ENCODE results near the gene DYRK4. TPM values are rescaled to one million over a fixed set of nuclear protein-coding genes. Genes with fewer than 3 reads are reported as not detected.
A peak's percentile ranks its signal among the peaks of the same experiment; 100 is the strongest.
"Not testable (repeated sequence)": the region's sequence is repeated elsewhere in the genome, so short reads cannot be mapped to it uniquely, and the experiment has no call there.

The DYRK4 gene
- polyA plus RNA-seq (2013, experiment 1 of 2) = 7.0 TPM
- 8.0 TPM for polyA plus RNA-seq (2013, experiment 2 of 2)

DNA sequence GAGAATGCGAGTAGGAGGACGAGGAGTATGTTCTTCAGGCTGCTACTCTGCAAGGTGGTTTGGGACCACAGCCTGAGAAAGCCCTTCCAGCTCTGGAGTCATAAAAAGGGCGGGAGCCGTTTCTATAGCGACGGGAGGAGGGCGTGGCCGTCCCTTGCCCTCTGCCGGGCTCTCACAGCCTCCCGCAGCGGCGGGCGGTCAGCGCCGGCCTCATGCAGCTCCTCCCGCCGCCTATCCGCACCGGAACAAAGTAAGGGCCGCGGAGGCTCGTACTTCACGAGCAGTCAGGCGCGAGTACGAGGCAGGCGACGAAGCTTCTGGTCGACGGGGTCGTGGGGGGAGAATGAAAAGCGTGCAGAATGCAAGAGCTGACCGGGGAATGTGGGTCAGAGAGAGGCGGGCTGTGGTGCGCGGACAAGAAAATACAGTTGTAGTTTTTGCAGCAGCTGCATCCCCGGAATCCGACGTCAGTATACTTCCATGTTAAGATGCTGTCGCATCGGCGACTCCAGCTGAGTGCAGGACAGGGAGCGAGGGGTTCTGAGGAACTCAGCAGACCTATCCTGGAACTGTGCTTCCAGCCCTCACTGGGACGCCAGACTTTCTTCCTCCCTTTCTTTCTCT, at the start of gene DYRK4:
TSS of gene DYRK4 (plus strand) at position 175 of the 624 bp plus-strand sequence. CDS start at position 213, 38 bp downstream.
- no peaks in the 10 kb centered on the region for H3K79me2 ChIP-seq (ENCODE audit: control insufficient read depth, insufficient read depth, low read length)
- H2AK5ac ChIP-seq (ENCODE audit: low read length) = no peak within 1 kb of the TSS
- H2BK15ac ChIP-seq (replicated peaks; ENCODE audit: low read depth) = no peak within 1 kb of the TSS
- H3K9ac ChIP-seq (ENCODE audit: low read length) = peak within 1 kb of the TSS; percentile 53
- no peak within 1 kb of the TSS for H3K18ac ChIP-seq (ENCODE audit: low read length)
- H3K27me3 ChIP-seq (ENCODE audit: insufficient read depth, low read length, poor library complexity) = no peaks in the 10 kb centered on the region
- no CpG with 5 or more reads among the region's 44 CpGs for WGBS (ENCODE audit: extremely low coverage, insufficient coverage, low lambda C conversion rate)
- no peak within 1 kb of the TSS for H4K8ac ChIP-seq (ENCODE audit: low read depth, low read length)
- no peaks in the 10 kb centered on the region for H3K79me1 ChIP-seq (ENCODE audit: low read length)
- DNase-seq = peak; percentile 95
- no peak within 1 kb of the TSS for H4K5ac ChIP-seq (ENCODE audit: low read length)
- peak within 1 kb of the TSS; percentile 78 for H3K56ac ChIP-seq (ENCODE audit: low read length)
- no peak within 1 kb of the TSS for H3K27ac ChIP-seq (ENCODE audit: low read depth, low read length)
- no peaks in the 10 kb centered on the region for H3K4me1 ChIP-seq (ENCODE audit: control insufficient read depth, low read depth, low read length)
- H3K4ac ChIP-seq (ENCODE audit: low read depth, low read length) = no peak within 1 kb of the TSS
- no peak within 1 kb of the TSS for H2BK120ac ChIP-seq (ENCODE audit: low read depth, low read length)
- peak within 1 kb of the TSS; percentile 7 for H3K4me3 ChIP-seq (ENCODE audit: low read length)
- H2BK5ac ChIP-seq (ENCODE audit: low read length) = no peak within 1 kb of the TSS
- H3K36me3 ChIP-seq (ENCODE audit: control insufficient read depth, insufficient read depth, low read length) = no peaks in the 10 kb centered on the region
- H3K23ac ChIP-seq (ENCODE audit: low read length) = no peak within 1 kb of the TSS
- peak within 1 kb of the TSS; percentile 73 for H3K4me2 ChIP-seq (ENCODE audit: low read length)

DNA sequence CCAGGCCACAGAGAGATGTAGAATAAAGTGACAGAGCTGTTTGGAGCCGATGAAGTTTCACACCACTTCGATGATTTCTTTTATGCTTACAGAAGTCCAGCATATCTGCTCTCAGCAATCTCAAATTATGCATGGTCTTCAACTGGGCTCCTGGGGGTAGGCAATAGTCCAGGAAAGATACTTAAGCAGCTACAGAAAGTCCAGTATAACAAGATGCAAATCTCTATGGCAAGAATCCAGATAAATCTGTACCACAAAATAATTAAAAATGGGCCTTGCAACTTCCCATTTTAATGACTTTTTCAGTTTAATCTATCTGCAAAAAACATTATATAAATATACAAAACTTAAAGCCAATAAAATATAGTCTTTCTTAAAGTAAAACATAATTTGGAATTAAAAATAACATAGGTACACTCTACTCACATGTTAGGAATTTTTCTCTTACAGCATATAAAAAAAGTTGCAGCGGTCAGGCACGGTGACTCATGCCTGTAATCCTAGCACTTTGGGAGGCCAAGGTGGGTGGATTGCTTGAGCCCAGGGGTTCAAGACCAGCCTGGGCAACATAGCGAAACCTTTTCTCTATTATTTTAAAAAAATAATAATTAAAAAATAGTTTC, 43.8 kb upstream of the DYRK4 start:
- Histone ChIP-seq H3K4ac (ENCODE audit: low read depth, low read length) (no peak overlapping the region), H3K79me1 (ENCODE audit: low read length) (no peaks in the 10 kb centered on the region), H2AK5ac (ENCODE audit: low read length) (no peak overlapping the region), H3K9ac (ENCODE audit: low read length) (no peak overlapping the region), H3K23ac (ENCODE audit: low read length) (no peak overlapping the region), H3K18ac (ENCODE audit: low read length) (no peak overlapping the region), H4K8ac (ENCODE audit: low read depth, low read length) (no peak overlapping the region), H3K4me3 (ENCODE audit: low read length) (no peak overlapping the region), H2BK5ac (ENCODE audit: low read length) (no peak overlapping the region), H2BK120ac (ENCODE audit: low read depth, low read length) (no peak overlapping the region), H2BK15ac (replicated peaks; ENCODE audit: low read depth) (no peak overlapping the region), H4K5ac (ENCODE audit: low read length) (no peak overlapping the region), H3K79me2 (ENCODE audit: control insufficient read depth, insufficient read depth, low read length) (no peaks in the 10 kb centered on the region), H3K27ac (ENCODE audit: low read depth, low read length) (no peak overlapping the region), H3K4me2 (ENCODE audit: low read length) (no peak overlapping the region), H3K4me1 (ENCODE audit: control insufficient read depth, low read depth, low read length) (no peaks in the 10 kb centered on the region), H3K27me3 (ENCODE audit: insufficient read depth, low read length, poor library complexity) (no peaks in the 10 kb centered on the region), H3K36me3 (ENCODE audit: control insufficient read depth, insufficient read depth, low read length) (no peaks in the 10 kb centered on the region), H3K56ac (ENCODE audit: low read length) (no peak overlapping the region)
- WGBS (ENCODE audit: extremely low coverage, insufficient coverage, low lambda C conversion rate) = no CpG with 5 or more reads among the region's 5 CpGs
- DNase-seq = no peak

DNA sequence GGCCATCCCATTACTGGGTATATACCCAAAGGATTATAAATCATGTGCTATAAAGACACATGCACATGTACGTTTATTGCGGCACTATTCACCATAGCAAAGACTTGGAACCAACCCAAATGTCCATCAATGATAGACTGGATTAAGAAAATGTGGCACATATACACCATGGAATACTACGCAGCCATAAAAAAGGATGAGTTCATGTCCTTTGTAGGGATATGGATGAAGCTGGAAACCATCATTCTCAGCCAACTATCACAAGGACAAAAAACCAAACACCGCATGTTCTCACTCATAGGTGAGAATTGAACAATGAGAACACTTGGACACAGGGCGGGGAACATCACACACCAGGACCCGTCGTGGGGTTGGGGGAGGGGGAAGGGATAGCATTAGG, 38.6 kb upstream of the DYRK4 start:
- not testable (repeated sequence) for H3K23ac ChIP-seq (ENCODE audit: low read length); H2AK5ac ChIP-seq (ENCODE audit: low read length); H4K8ac ChIP-seq (ENCODE audit: low read depth, low read length); H3K18ac ChIP-seq (ENCODE audit: low read length); H2BK15ac ChIP-seq (replicated peaks; ENCODE audit: low read depth); H3K79me2 ChIP-seq (ENCODE audit: control insufficient read depth, insufficient read depth, low read length); H3K4ac ChIP-seq (ENCODE audit: low read depth, low read length); H3K4me2 ChIP-seq (ENCODE audit: low read length); H3K4me1 ChIP-seq (ENCODE audit: control insufficient read depth, low read depth, low read length); H3K9ac ChIP-seq (ENCODE audit: low read length); H3K27ac ChIP-seq (ENCODE audit: low read depth, low read length); DNase-seq; H3K36me3 ChIP-seq (ENCODE audit: control insufficient read depth, insufficient read depth, low read length); H3K27me3 ChIP-seq (ENCODE audit: insufficient read depth, low read length, poor library complexity); H2BK120ac ChIP-seq (ENCODE audit: low read depth, low read length); H2BK5ac ChIP-seq (ENCODE audit: low read length); H4K5ac ChIP-seq (ENCODE audit: low read length); H3K56ac ChIP-seq (ENCODE audit: low read length); H3K79me1 ChIP-seq (ENCODE audit: low read length); H3K4me3 ChIP-seq (ENCODE audit: low read length)
- WGBS (ENCODE audit: extremely low coverage, insufficient coverage, low lambda C conversion rate) = no CpG with 5 or more reads among the region's 7 CpGs

DNA sequence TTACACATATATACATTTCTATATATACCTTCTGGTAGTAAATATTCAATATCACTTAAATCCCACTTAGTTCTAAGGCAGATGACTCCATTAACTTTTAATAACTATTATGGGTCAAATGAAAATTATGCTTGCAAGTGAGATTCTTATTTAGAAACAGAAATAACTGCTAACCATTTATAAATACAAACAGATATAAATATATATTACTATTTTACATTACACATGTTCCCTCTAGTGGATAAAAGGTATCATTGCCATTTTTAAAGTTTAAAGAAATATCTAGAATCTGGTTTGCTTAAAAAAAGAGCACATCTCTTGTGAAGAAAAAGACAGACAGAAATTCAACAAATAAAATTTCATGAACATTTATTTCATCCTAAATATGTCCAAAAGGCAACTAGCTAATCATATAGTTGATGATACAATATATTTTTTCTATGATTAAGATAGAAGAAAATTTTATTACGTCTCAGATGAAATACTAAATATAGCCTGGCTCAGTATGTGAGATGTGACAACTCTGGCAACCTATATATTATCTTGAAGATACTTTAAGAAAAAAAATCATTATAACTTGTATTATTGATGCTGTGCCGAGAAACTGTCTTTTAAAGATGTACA, 35.0 kb upstream of the DYRK4 start:
- peak; percentile 11 for DNase-seq
- WGBS (ENCODE audit: extremely low coverage, insufficient coverage, low lambda C conversion rate) = no CpG with 5 or more reads among the region's 2 CpGs

DNA sequence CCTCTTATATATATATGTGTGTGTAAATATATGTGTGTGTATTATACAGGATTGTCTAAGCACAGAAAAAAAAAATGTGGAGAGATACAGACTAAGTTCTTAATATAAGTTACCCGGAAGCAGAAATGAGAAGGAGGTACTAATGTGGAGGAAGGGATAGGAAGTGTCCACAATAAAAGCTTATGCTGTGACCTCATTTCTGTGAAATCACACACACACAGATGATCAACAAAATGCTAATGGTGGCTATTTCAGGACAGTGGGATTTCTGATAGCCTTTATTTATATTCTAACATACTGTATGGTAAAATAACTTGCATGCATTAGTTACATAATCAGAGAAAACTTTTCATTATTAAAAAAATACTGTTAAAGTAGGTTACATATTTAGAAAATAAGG, 31.8 kb upstream of the DYRK4 start:
- Histone ChIP-seq H3K4me3 (ENCODE audit: low read length) (no peak overlapping the region), H3K27me3 (ENCODE audit: insufficient read depth, low read length, poor library complexity) (no peaks in the 10 kb centered on the region), H2BK5ac (ENCODE audit: low read length) (no peak overlapping the region), H3K27ac (ENCODE audit: low read depth, low read length) (no peak overlapping the region), H4K8ac (ENCODE audit: low read depth, low read length) (no peak overlapping the region), H3K4me2 (ENCODE audit: low read length) (no peak overlapping the region), H4K5ac (ENCODE audit: low read length) (no peak overlapping the region), H3K18ac (ENCODE audit: low read length) (no peak overlapping the region), H3K36me3 (ENCODE audit: control insufficient read depth, insufficient read depth, low read length) (no peaks in the 10 kb centered on the region), H2BK15ac (replicated peaks; ENCODE audit: low read depth) (no peak overlapping the region), H3K23ac (ENCODE audit: low read length) (no peak overlapping the region), H2AK5ac (ENCODE audit: low read length) (no peak overlapping the region), H3K79me1 (ENCODE audit: low read length) (peaks cover 1% of the 10 kb centered on the region), H3K4ac (ENCODE audit: low read depth, low read length) (no peak overlapping the region), H3K4me1 (ENCODE audit: control insufficient read depth, low read depth, low read length) (no peaks in the 10 kb centered on the region), H3K79me2 (ENCODE audit: control insufficient read depth, insufficient read depth, low read length) (no peaks in the 10 kb centered on the region), H2BK120ac (ENCODE audit: low read depth, low read length) (no peak overlapping the region), H3K9ac (ENCODE audit: low read length) (no peak overlapping the region), H3K56ac (ENCODE audit: low read length) (no peak overlapping the region)
- WGBS (ENCODE audit: extremely low coverage, insufficient coverage, low lambda C conversion rate) = no CpG with 5 or more reads among the region's 1 CpG
- DNase-seq = no peak

More for the DNA sequence above, 35.0 kb upstream of the DYRK4 start:
- Histone ChIP-seq H3K79me2 (ENCODE audit: control insufficient read depth, insufficient read depth, low read length) (no peaks in the 10 kb centered on the region), H3K9ac (ENCODE audit: low read length) (no peak overlapping the region), H4K8ac (ENCODE audit: low read depth, low read length) (no peak overlapping the region), H3K4me3 (ENCODE audit: low read length) (no peak overlapping the region), H3K27ac (ENCODE audit: low read depth, low read length) (no peak overlapping the region), H3K4ac (ENCODE audit: low read depth, low read length) (no peak overlapping the region), H4K5ac (ENCODE audit: low read length) (no peak overlapping the region), H2BK120ac (ENCODE audit: low read depth, low read length) (no peak overlapping the region), H3K56ac (ENCODE audit: low read length) (no peak overlapping the region), H3K23ac (ENCODE audit: low read length) (no peak overlapping the region), H3K27me3 (ENCODE audit: insufficient read depth, low read length, poor library complexity) (no peaks in the 10 kb centered on the region), H3K4me2 (ENCODE audit: low read length) (no peak overlapping the region), H3K36me3 (ENCODE audit: control insufficient read depth, insufficient read depth, low read length) (no peaks in the 10 kb centered on the region), H2BK15ac (replicated peaks; ENCODE audit: low read depth) (no peak overlapping the region), H3K4me1 (ENCODE audit: control insufficient read depth, low read depth, low read length) (no peaks in the 10 kb centered on the region), H2BK5ac (ENCODE audit: low read length) (no peak overlapping the region), H2AK5ac (ENCODE audit: low read length) (no peak overlapping the region), H3K18ac (ENCODE audit: low read length) (no peak overlapping the region), H3K79me1 (ENCODE audit: low read length) (no peaks in the 10 kb centered on the region)

Measured in mesendoderm (in vitro differentiated cells).